Activated naive CD4-positive, alpha-beta T cell treated with anti-CD3 and anti-CD28 coated beads, Interleukin-2, amount 10 ng/mL, durations not matched to agents 7 days and 5 days (primary cell): ENCODE data around the gene APOD.

Source experiments
- CTCF ChIA-PET: fragments of 350-600 bp; sonication (Branson Sonifier 250); formaldehyde crosslinking; loops from one replicate; lab custom pipeline; 2021; ENCODE audit warnings: antibody characterized with exemption; lab: Charles Lee
- DNase-seq: peaks from one replicate; pipeline ENCODE4 v3.0.0-alpha.2; 2020
- H3K27ac Mint-ChIP-seq: one replicate; pipeline ENCODE4 v1.8.0; 2021; ENCODE audit warnings: mild to moderate bottlenecking, moderate library complexity, mixed read lengths
- H3K27me3 Mint-ChIP-seq: one replicate; pipeline ENCODE4 v1.8.0; 2021; ENCODE audit warnings: mild to moderate bottlenecking, mixed read lengths
- H3K36me3 Mint-ChIP-seq: one replicate; pipeline ENCODE4 v1.8.0; 2021; ENCODE audit warnings: mixed read lengths
- H3K4me1 Mint-ChIP-seq: one replicate; pipeline ENCODE4 v1.8.0; 2021; ENCODE audit warnings: mixed read lengths
- H3K4me3 Mint-ChIP-seq: one replicate; pipeline ENCODE4 v1.8.0; 2021; ENCODE audit warnings: mild to moderate bottlenecking, moderate library complexity, mixed read lengths
- H3K9me3 Mint-ChIP-seq: one replicate; pipeline ENCODE4 v1.8.0; 2021; ENCODE audit warnings: mixed read lengths

Gene APOD

GRCh38 chr3:195531683-195532082 is 52.1 kb downstream of the APOD start:
- no peak overlapping the region for H3K27ac Mint-ChIP-seq
- no peak for DNase-seq
- no peaks in the 10 kb centered on the region for H3K27me3 Mint-ChIP-seq
- H3K4me3 Mint-ChIP-seq, result no peak overlapping the region
- H3K4me1 Mint-ChIP-seq, result peaks cover 51% of the 10 kb centered on the region
- no peaks in the 10 kb centered on the region for H3K9me3 Mint-ChIP-seq
- CTCF ChIA-PET, result interaction anchor here (0.9 kb wide), 1 partner anchor 24 kb away, joined by 3 read pairs; no protein-coding TSS in a partner anchor
- H3K36me3 Mint-ChIP-seq, result peaks cover 39% of the 10 kb centered on the region

- H3K4me3 Mint-ChIP-seq, result no peak overlapping the region
- no peaks in the 10 kb centered on the region for H3K9me3 Mint-ChIP-seq
- CTCF ChIA-PET, result interaction anchor here (1.0 to 9.5 kb wide), 3 partner anchors 252 to 324 kb away, joined by 3 to 111 read pairs (median 6); partner anchors contain the start of gene XXYLT1
- H3K27me3 Mint-ChIP-seq, result no peaks in the 10 kb centered on the region
- no peak for DNase-seq
- peaks cover 38% of the 10 kb centered on the region for H3K4me1 Mint-ChIP-seq
- H3K27ac Mint-ChIP-seq, result no peak overlapping the region
- H3K36me3 Mint-ChIP-seq, result peaks cover 44% of the 10 kb centered on the region
These were observed 57.2 kb downstream of the APOD start for GRCh38 chr3:195526492-195526891.

- Mint-ChIP-seq H3K27me3 (no peaks in the 10 kb centered on the region), H3K27ac (peak overlapping the region; percentile 81), H3K4me3 (peak overlapping the region; percentile 22), H3K4me1 (peaks cover 37% of the 10 kb centered on the region), H3K9me3 (no peaks in the 10 kb centered on the region), H3K36me3 (peaks cover 44% of the 10 kb centered on the region)
- no peak for DNase-seq
- CTCF ChIA-PET, result interaction anchor here (1.1 to 9.5 kb wide), 8 partner anchors 12 to 262 kb away, joined by 3 to 111 read pairs (median 6); partner anchors contain the start of genes PPP1R2 and XXYLT1
These were observed 59.4 kb downstream of the APOD start for GRCh38 chr3:195524171-195524896.

GRCh38 chr3:195522254-195523023 is 61.3 kb downstream of the APOD start:
- Mint-ChIP-seq H3K27ac (peak overlapping the region; percentile 0), H3K9me3 (no peaks in the 10 kb centered on the region)

More at GRCh38 chr3:195522254-195523023, 61.3 kb downstream of the APOD start:
- Mint-ChIP-seq H3K4me3 (no peak overlapping the region), H3K36me3 (peaks cover 40% of the 10 kb centered on the region), H3K4me1 (peaks cover 35% of the 10 kb centered on the region), H3K27me3 (no peaks in the 10 kb centered on the region)
- DNase-seq, result no peak
- CTCF ChIA-PET, result interaction anchor here (0.6 to 9.5 kb wide), 14 partner anchors 11 to 764 kb away, joined by 3 to 111 read pairs (median 4); partner anchors contain the start of gene XXYLT1
